ENCODE results near the gene FCGBP.
"Not testable (repeated sequence)": the region's sequence is repeated elsewhere in the genome, so short reads cannot be mapped to it uniquely, and the experiment has no call there.

FCGBP gene

GRCh38 chr19:39889872-39890754 is 44.3 kb downstream of the FCGBP start:
- DNase-seq = not testable (repeated sequence)

DNA sequence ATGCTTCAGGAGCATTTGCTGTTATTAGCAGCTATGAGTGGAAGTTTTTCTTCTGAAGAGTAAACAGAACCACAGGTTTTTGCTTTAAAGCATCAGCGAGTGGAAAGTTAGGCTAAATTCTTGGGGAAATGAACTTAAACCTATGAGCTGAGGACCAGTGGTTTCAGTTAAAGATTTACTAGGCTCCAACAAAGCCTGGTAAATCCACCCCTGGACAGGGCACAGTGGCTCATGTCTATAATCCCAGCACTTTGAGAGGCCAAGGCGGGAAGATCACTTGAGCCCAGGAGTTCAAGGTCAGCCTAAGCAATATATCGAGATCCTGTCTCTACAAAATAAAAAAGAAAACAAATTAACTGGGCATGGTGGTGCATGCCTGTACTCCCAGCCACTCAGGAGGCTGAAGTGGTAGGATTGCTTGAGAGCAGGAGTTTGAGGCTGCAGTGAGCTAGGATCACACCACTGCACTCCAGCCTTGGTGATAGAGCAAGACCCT is 46.9 kb downstream of the FCGBP start:
- not testable (repeated sequence) for DNase-seq

DNA sequence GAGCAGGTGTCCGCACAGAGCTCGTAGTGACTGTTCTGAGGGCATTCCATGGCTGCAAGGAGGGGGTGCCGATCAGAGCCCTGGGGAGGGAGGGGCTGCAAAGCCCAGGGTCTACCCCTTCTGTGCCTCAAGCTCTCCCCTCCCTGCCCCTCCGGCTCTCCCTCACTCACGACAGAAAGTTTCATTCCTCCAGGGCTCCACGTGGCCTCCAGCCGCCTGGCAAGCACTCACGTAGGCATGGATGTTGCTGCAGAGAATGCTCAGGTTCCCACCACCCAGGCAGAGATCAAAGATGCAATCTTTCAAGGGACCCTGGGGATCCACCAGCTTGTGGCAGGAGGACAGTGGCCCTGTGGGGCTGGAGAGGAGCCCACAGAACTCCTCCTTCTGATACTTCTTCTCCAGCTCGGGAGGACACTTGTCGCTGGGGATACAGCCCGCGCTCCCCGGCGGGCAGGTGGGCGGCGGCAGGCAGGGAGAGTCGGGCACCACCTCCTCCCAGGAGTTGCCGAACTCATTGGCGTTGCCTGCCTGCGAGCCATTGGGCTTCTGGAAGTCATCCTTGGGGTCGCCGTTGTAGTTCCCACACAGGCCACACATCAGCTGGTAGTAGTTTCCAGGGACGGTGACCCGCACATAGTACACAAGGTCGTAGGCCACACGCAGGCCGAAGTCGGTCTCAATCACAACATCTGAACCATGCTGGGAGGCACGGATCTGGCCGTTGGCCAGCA is 48.4 kb downstream of the FCGBP start:
- not testable (repeated sequence) for DNase-seq

DNA sequence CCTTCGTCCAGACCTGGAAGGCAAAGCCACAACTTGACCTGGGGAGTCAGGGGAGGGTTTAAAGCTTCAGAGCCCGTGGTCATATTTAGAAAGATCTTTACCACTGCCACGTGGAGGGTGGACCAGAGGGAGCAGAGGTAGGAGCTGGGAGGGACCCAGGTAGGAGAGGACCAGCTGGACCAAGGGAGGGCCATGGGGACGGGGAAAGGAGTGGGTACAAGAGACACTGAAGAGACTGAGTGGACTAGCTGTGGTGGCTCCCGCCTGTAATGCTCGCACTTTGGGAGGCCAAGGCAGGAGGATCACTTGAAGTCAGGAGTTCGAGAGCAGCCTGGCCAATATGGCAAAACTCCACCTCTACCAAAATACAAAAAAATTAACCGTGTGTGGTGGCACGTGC is 49.7 kb downstream of the FCGBP start:
- not testable (repeated sequence) for DNase-seq
